HepG2 (cell line): ENCODE data around the gene CREBZF. TPM values are rescaled to one million over a fixed set of nuclear protein-coding genes. Genes with fewer than 3 reads are reported as not detected.

Experiments
- ARNTL ChIP-seq: sonication (generic); formaldehyde crosslinking; IDR thresholded peaks from 2 replicates; pipeline ENCODE4 v1.4.0; 2020; ENCODE audit warnings: mild to moderate bottlenecking, missing genetic modification reagents
- EED ChIP-seq: sonication (generic); formaldehyde crosslinking; IDR thresholded peaks from 2 replicates; pipeline ENCODE4 v1.5.0; 2020; ENCODE audit warnings: mild to moderate bottlenecking, missing genetic modification reagents
- ETS1 ChIP-seq: sonication (generic); formaldehyde crosslinking; IDR thresholded peaks from 2 replicates; pipeline ENCODE4 v1.4.0; 2020; ENCODE audit warnings: missing genetic modification reagents
- HES4 ChIP-seq: sonication (generic); formaldehyde crosslinking; IDR thresholded peaks from 2 replicates; pipeline ENCODE4 v1.9.0; 2021; ENCODE audit warnings: mild to moderate bottlenecking, missing genetic modification reagents, borderline replicate concordance
- MAFK ChIP-seq, 2 experiments: IDR thresholded peaks in 1 of 2; conservative IDR thresholded peaks in 1 of 2; 2 replicates each; pipeline ENCODE4 v1.6.1; 2011; ENCODE audit warnings: improper control_type of control experiment in 2 of 2, low read length in 2 of 2
- MXI1 ChIP-seq: IDR thresholded peaks from 3 replicates; pipeline ENCODE4 v1.6.1; 2012; ENCODE audit warnings: low read depth, low read length, inconsistent platforms, borderline replicate concordance
- MYC ChIP-seq: sonication (generic); formaldehyde crosslinking; IDR thresholded peaks from 2 replicates; pipeline ENCODE4 v1.9.0; 2021; ENCODE audit warnings: missing genetic modification reagents, borderline replicate concordance
- NBN ChIP-seq: fragments of 450-650 bp; conservative IDR thresholded peaks from 2 replicates; pipeline ENCODE4 v1.6.1; 2017
- NR0B2 ChIP-seq: sonication (generic); formaldehyde crosslinking; IDR thresholded peaks from 2 replicates; pipeline ENCODE4 v1.4.0; 2020; ENCODE audit warnings: mild to moderate bottlenecking, missing genetic modification reagents
- POLR2AphosphoS5 ChIP-seq: IDR thresholded peaks from 2 replicates; pipeline ENCODE4 v1.6.1; 2012; ENCODE audit warnings: low read depth, low read length
- SATB2 ChIP-seq: sonication (generic); formaldehyde crosslinking; IDR thresholded peaks from 2 replicates; pipeline ENCODE4 v1.5.0; 2020; ENCODE audit warnings: missing genetic modification reagents
- SMAD1 ChIP-seq: sonication (generic); formaldehyde crosslinking; IDR thresholded peaks from 2 replicates; pipeline ENCODE4 v1.4.0; 2020; ENCODE audit warnings: missing genetic modification reagents, low read depth, mild to moderate bottlenecking, borderline replicate concordance
- TBX3 ChIP-seq: fragments of 450-650 bp; IDR thresholded peaks from 2 replicates; pipeline ENCODE4 v1.6.1; 2017; ENCODE audit warnings: antibody characterized with exemption, mild to moderate bottlenecking, inconsistent platforms, borderline replicate concordance
- ZBTB3 ChIP-seq: sonication (generic); formaldehyde crosslinking; IDR thresholded peaks from 2 replicates; pipeline ENCODE4 v1.4.0; 2020; ENCODE audit warnings: low read depth, mild to moderate bottlenecking, moderate library complexity, missing genetic modification reagents, borderline replicate concordance
- ZBTB39 ChIP-seq: sonication (generic); formaldehyde crosslinking; IDR thresholded peaks from 2 replicates; pipeline ENCODE4 v1.5.0; 2020; ENCODE audit warnings: missing genetic modification reagents
- ZC3H13 ChIP-seq: sonication (generic); formaldehyde crosslinking; IDR thresholded peaks from 2 replicates; pipeline ENCODE4 v1.8.1; 2023; ENCODE audit warnings: mild to moderate bottlenecking, missing genetic modification reagents, moderate library complexity
- ZEB1 ChIP-seq: IDR thresholded peaks from 2 replicates; pipeline ENCODE4 v1.6.1; 2012; ENCODE audit warnings: mild to moderate bottlenecking, low read depth, inconsistent platforms; ENCODE audit not compliant: insufficient replicate concordance
- ZNF235 ChIP-seq: sonication (generic); formaldehyde crosslinking; IDR thresholded peaks from 2 replicates; pipeline ENCODE4 v1.8.1; 2023; ENCODE audit warnings: mild to moderate bottlenecking, missing genetic modification reagents, borderline replicate concordance
- ZNF382 ChIP-seq: sonication (generic); formaldehyde crosslinking; IDR thresholded peaks from 2 replicates; pipeline ENCODE4 v1.5.0; 2020; ENCODE audit warnings: missing genetic modification reagents, mild to moderate bottlenecking, borderline replicate concordance
- ZNF674 ChIP-seq: sonication (generic); formaldehyde crosslinking; IDR thresholded peaks from 2 replicates; pipeline ENCODE4 v1.5.0; 2020; ENCODE audit warnings: low read depth, mild to moderate bottlenecking, missing genetic modification reagents
- ZNF737 ChIP-seq: sonication (generic); formaldehyde crosslinking; IDR thresholded peaks from 2 replicates; pipeline ENCODE4 v1.5.0; 2020; ENCODE audit warnings: missing genetic modification reagents, mild to moderate bottlenecking, borderline replicate concordance
- ZSCAN20 ChIP-seq: sonication (generic); formaldehyde crosslinking; IDR thresholded peaks from 2 replicates; pipeline ENCODE4 v1.4.0; 2020; ENCODE audit warnings: missing genetic modification reagents, mild to moderate bottlenecking, borderline replicate concordance
- ZSCAN29 ChIP-seq: sonication (generic); formaldehyde crosslinking; conservative IDR thresholded peaks from 2 replicates; pipeline ENCODE4 v1.4.0; 2020; ENCODE audit warnings: mild to moderate bottlenecking, missing genetic modification reagents
- ZSCAN5A ChIP-seq: sonication (generic); formaldehyde crosslinking; IDR thresholded peaks from 2 replicates; pipeline ENCODE4 v1.8.0; 2022; ENCODE audit warnings: mild to moderate bottlenecking, missing genetic modification reagents, borderline replicate concordance
- polyA plus RNA-seq, 8 experiments: library from polyadenylated mRNA; depleted of rRNA in 3 of 8; stranded (reverse) in 7 of 8; unstranded in 1 of 8; fragments of >200 nt; fragmentation: Illumina TruSeq in 4 of 8; extraction: Trizol in 4 of 8; gene quantifications; 2 replicates each; pipeline versions ENCODE4 v1.2.1 to v1.2.3, GENCODE V29; 2011 to 2016; ENCODE audit warnings: low read depth in 4 of 8, missing spikeins in 1 of 8, mixed read lengths in 1 of 8; ENCODE audit not compliant: insufficient read depth in 1 of 8
- total RNA-seq, 5 experiments: library from RNA; depleted of rRNA; stranded (reverse); fragments of >200 nt; fragmentation: Illumina TruSeq; extraction: Trizol; gene quantifications; 2 replicates each; pipeline ENCODE4 v1.2.3, GENCODE V29; 2016; ENCODE audit warnings: low read depth in 1 of 5

Gene CREBZF
- total and polyA plus RNA-seq, 2 of the 13 experiments (the other 11 are each of a cell fraction or from before 2014, with no cell fraction given): 30.6 to 43.1 TPM

GRCh38 chr11:85647604-85648299, 17.2 kb downstream of the CREBZF start, which contains the start of gene TMEM126A (continued):
- TF ChIP-seq SATB2 (CRISPR knock-in tag): no peak
- TF ChIP-seq ZNF382: no peak
- TF ChIP-seq ZEB1: no peak
- TF ChIP-seq SMAD1 (CRISPR knock-in tag): no peak
- no peak for TF ChIP-seq ZSCAN29 (CRISPR knock-in tag)
- no peak for TF ChIP-seq ZSCAN20 (CRISPR knock-in tag)
- TF ChIP-seq ETS1: no peak
- no peak for TF ChIP-seq ZNF737
- no peak for TF ChIP-seq TBX3
- no peak for TF ChIP-seq NBN
- TF ChIP-seq MAFK (conservative IDR thresholded peaks at IDR 0.05 in 1 of 2, IDR thresholded peaks at IDR 0.05 in 1 of 2; ENCODE audit: low read length in 2 of 2): no peak
- TF ChIP-seq POLR2AphosphoS5: peak; percentile 93
- no peak; the same call in 1 of the 2 replicates for TF ChIP-seq ZSCAN5A (CRISPR knock-in tag)
- no peak for TF ChIP-seq HES4 (CRISPR knock-in tag)
- TF ChIP-seq MYC (CRISPR knock-in tag): peak; percentile 83; the same call in 1 of the 2 replicates
- 0 out of 2 replicates have a peak, but pooled peaks have one; percentile 56 for TF ChIP-seq ZNF674 (CRISPR knock-in tag)
- TF ChIP-seq ARNTL: no peak
- peak; percentile 81; the same call in 1 of the 2 replicates for TF ChIP-seq ZC3H13 (CRISPR knock-in tag)
- 0 out of 2 replicates have a peak, but pooled peaks have one; percentile 62 for TF ChIP-seq NR0B2 (CRISPR knock-in tag)
- TF ChIP-seq ZBTB39 (CRISPR knock-in tag): no peak
- peak; percentile 75; the same call in 1 of the 3 replicates for TF ChIP-seq MXI1
- peak; percentile 23; the same call in 1 of the 2 replicates for TF ChIP-seq EED (CRISPR knock-in tag)
- no peak for TF ChIP-seq ZNF235 (CRISPR knock-in tag)
- TF ChIP-seq ZBTB3 (CRISPR knock-in tag): 0 out of 2 replicates have a peak, but pooled peaks have one; percentile 30
